PFSK-1 (cell line): ENCODE data around the gene MAPK4.

ENCODE experiments used
- POLR2AphosphoS5 ChIP-seq: IDR thresholded peaks from 2 replicates; pipeline ENCODE4 v1.6.1; 2012; ENCODE audit warnings: low read depth, mild to moderate bottlenecking, control low read depth, low read length, moderate library complexity
- TAF1 ChIP-seq: IDR thresholded peaks from 2 replicates; pipeline ENCODE4 v1.6.1; 2012; ENCODE audit warnings: low read length, control low read depth, borderline replicate concordance; ENCODE audit not compliant: insufficient read depth
- TF ChIP-seq, protein P1 (sequence below), 2 experiments: IDR thresholded peaks; 2 replicates each; pipeline versions ENCODE4 v1.6.1 to v1.8.0; 2011 to 2012; ENCODE audit warnings: low read depth in 2 of 2, low read length in 2 of 2, control low read depth in 1 of 2, inconsistent platforms in 1 of 2, mild to moderate bottlenecking in 1 of 2, moderate library complexity in 1 of 2; ENCODE audit not compliant: insufficient read depth in 1 of 2

DNA sequence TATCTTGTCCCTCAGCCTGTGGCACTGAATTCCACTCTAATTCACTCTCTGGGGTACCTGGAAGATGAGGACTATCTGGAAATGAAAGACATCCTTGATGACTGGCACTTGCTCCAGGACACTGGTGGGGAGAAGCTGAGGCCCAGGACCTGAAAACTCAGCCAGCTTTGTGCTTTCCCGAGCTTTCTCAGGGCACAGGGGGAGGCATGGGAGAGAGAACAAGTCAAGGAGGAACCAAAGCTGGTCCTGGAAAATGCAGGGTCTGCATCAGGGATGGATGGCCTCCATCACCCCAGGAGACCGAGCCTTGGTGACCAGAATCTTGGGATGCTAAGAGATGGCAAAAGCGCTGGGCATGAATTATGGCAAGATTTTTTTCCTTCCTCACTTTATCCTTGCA lies 65.1 kb downstream of the MAPK4 start:
- TF ChIP-seq POLR2AphosphoS5 (no peak), TAF1 (no peak)
- TF ChIP-seq, protein P1, sequence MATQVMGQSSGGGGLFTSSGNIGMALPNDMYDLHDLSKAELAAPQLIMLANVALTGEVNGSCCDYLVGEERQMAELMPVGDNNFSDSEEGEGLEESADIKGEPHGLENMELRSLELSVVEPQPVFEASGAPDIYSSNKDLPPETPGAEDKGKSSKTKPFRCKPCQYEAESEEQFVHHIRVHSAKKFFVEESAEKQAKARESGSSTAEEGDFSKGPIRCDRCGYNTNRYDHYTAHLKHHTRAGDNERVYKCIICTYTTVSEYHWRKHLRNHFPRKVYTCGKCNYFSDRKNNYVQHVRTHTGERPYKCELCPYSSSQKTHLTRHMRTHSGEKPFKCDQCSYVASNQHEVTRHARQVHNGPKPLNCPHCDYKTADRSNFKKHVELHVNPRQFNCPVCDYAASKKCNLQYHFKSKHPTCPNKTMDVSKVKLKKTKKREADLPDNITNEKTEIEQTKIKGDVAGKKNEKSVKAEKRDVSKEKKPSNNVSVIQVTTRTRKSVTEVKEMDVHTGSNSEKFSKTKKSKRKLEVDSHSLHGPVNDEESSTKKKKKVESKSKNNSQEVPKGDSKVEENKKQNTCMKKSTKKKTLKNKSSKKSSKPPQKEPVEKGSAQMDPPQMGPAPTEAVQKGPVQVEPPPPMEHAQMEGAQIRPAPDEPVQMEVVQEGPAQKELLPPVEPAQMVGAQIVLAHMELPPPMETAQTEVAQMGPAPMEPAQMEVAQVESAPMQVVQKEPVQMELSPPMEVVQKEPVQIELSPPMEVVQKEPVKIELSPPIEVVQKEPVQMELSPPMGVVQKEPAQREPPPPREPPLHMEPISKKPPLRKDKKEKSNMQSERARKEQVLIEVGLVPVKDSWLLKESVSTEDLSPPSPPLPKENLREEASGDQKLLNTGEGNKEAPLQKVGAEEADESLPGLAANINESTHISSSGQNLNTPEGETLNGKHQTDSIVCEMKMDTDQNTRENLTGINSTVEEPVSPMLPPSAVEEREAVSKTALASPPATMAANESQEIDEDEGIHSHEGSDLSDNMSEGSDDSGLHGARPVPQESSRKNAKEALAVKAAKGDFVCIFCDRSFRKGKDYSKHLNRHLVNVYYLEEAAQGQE (IDR thresholded peaks at IDR 0.05; ENCODE audit: insufficient read depth in 1 of 2, low read depth in 2 of 2, low read length in 2 of 2): no peak
